Measurements from ENCODE around the gene USP24. TPM values are rescaled to one million over a fixed set of nuclear protein-coding genes. Genes with fewer than 3 reads are reported as not detected.
"Not testable (repeated sequence)": the region's sequence is repeated elsewhere in the genome, so short reads cannot be mapped to it uniquely, and the experiment has no call there.

Gene USP24
- total RNA-seq, 1 experiment from 2014 or later: 54.6 TPM

DNA sequence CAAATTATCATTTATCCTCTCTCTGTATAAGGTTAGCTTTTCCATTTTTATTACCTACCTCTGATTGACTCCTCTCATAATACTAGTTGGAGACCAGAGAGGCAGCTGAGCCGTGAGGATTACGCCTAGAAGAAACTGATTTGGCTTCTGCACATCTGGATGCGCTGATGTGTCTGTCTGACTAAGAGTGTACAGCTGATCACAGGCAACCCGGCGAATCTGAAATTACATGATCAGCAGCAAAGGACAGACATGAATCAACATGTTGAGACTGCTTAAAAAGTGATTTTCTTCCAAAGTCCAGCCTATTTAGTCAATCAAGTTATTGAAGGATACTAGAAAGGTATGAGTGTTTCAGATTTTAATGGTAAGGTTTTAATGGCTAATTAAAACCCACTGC, 94.6 kb downstream of the USP24 start:
- Histone ChIP-seq H3K9me3 (ENCODE audit: low read depth, low read length, poor library complexity, severe bottlenecking) (no peaks in the 10 kb centered on the region), H3K4me1 (ENCODE audit: insufficient read depth, low read length, poor library complexity, severe bottlenecking) (no peaks in the 10 kb centered on the region), H3K27me3 (replicated peaks; ENCODE audit: insufficient read depth, low read depth, low read length, poor library complexity) (no peaks in the 10 kb centered on the region), H3K27ac (ENCODE audit: low read depth, low read length, poor library complexity, severe bottlenecking) (no peak overlapping the region), H3K4me3 (ENCODE audit: low read depth, low read length, poor library complexity, severe bottlenecking) (no peak overlapping the region), H3K36me3 (ENCODE audit: insufficient read depth, low read length, poor library complexity, severe bottlenecking) (peaks cover 61% of the 10 kb centered on the region)
- BruUV-seq (replicated peaks): no TSS peak
- TF ChIP-seq, protein P1, sequence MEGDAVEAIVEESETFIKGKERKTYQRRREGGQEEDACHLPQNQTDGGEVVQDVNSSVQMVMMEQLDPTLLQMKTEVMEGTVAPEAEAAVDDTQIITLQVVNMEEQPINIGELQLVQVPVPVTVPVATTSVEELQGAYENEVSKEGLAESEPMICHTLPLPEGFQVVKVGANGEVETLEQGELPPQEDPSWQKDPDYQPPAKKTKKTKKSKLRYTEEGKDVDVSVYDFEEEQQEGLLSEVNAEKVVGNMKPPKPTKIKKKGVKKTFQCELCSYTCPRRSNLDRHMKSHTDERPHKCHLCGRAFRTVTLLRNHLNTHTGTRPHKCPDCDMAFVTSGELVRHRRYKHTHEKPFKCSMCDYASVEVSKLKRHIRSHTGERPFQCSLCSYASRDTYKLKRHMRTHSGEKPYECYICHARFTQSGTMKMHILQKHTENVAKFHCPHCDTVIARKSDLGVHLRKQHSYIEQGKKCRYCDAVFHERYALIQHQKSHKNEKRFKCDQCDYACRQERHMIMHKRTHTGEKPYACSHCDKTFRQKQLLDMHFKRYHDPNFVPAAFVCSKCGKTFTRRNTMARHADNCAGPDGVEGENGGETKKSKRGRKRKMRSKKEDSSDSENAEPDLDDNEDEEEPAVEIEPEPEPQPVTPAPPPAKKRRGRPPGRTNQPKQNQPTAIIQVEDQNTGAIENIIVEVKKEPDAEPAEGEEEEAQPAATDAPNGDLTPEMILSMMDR (conservative IDR thresholded peaks at IDR 0.05; ENCODE audit: low read depth, low read length): no peak
- TF ChIP-seq EZH2 (IDR thresholded peaks at IDR 0.05; ENCODE audit: borderline replicate concordance, low read depth, low read length, poor library complexity, severe bottlenecking): no peak
- DNase-seq (ENCODE audit: low spot score): no peak
- CTCF ChIA-PET: no interaction called here
- POLR2A ChIA-PET (ENCODE audit: low non-redundant PET): no interaction called here
- intact Hi-C loops (cut with micrococcal nuclease; ENCODE audit: unreplicated experiment): no loop called here

DNA sequence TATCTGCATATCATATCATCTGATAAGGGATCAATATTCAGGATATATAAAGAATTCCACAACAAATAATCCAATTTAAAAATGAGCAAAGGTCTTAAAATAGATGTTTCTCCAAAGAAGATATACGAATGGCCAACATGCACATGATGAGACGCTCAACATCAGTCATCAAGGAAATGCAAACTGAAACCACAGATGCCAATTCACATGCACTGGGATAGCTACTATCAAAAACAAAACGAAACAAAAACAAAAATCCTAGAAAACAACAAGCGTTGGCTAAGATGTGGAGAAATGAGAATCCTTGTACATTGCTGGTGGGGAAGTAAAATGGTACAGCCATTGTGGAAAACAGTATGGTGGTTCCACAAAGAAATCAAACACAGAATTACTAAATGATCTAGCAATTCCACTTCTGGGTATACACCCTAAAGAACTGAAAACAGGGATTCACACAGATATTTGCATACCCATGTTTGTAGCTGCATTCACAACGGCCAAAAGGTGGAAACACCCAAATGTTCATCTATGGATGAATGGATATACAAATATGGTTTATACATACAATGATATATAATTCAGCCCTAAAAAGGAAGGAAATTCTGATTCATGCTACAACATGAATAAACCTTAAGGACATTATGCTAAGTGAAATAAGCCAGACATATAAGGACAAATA, 96.4 kb downstream of the USP24 start:
- TF ChIP-seq, protein P1 (conservative IDR thresholded peaks at IDR 0.05; ENCODE audit: low read depth, low read length): no peak
- no peak for TF ChIP-seq EZH2 (IDR thresholded peaks at IDR 0.05; ENCODE audit: borderline replicate concordance, low read depth, low read length, poor library complexity, severe bottlenecking)
- Histone ChIP-seq H3K36me3 (ENCODE audit: insufficient read depth, low read length, poor library complexity, severe bottlenecking) (peaks cover 51% of the 10 kb centered on the region), H3K9me3 (ENCODE audit: low read depth, low read length, poor library complexity, severe bottlenecking) (no peaks in the 10 kb centered on the region), H3K27me3 (replicated peaks; ENCODE audit: insufficient read depth, low read depth, low read length, poor library complexity) (no peaks in the 10 kb centered on the region), H3K4me1 (ENCODE audit: insufficient read depth, low read length, poor library complexity, severe bottlenecking) (no peaks in the 10 kb centered on the region), H3K4me3 (ENCODE audit: low read depth, low read length, poor library complexity, severe bottlenecking) (no peak overlapping the region), H3K27ac (ENCODE audit: low read depth, low read length, poor library complexity, severe bottlenecking) (no peak overlapping the region)
- CTCF ChIA-PET: no interaction called here
- intact Hi-C loops (cut with micrococcal nuclease; ENCODE audit: unreplicated experiment): no loop called here
- POLR2A ChIA-PET (ENCODE audit: low non-redundant PET): no interaction called here
- no TSS peak for BruUV-seq (replicated peaks)
- DNase-seq (ENCODE audit: low spot score): no peak

DNA sequence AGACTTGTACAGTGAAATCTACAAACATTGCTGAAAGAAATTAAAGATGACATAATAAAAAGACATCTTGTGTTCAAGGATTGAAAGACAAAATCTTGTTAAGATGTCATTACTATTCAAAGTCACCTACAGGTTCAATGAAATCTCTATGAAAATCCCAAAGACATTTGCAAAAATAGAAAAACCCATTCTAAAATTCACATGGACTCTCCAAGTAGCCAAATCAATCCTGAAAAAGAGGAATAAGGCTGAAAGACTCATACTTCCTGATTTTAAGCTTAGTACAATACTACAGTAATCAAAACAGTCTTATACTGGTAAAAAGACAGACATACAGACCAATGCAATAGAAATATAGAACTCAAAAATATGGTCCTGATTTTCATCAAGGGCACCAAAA, 97.2 kb downstream of the USP24 start:
- Histone ChIP-seq H3K27ac (ENCODE audit: low read depth, low read length, poor library complexity, severe bottlenecking) (no peak overlapping the region), H3K36me3 (ENCODE audit: insufficient read depth, low read length, poor library complexity, severe bottlenecking) (peaks cover 46% of the 10 kb centered on the region), H3K4me1 (ENCODE audit: insufficient read depth, low read length, poor library complexity, severe bottlenecking) (no peaks in the 10 kb centered on the region), H3K9me3 (ENCODE audit: low read depth, low read length, poor library complexity, severe bottlenecking) (no peaks in the 10 kb centered on the region), H3K4me3 (ENCODE audit: low read depth, low read length, poor library complexity, severe bottlenecking) (no peak overlapping the region), H3K27me3 (replicated peaks; ENCODE audit: insufficient read depth, low read depth, low read length, poor library complexity) (no peaks in the 10 kb centered on the region)
- BruUV-seq (replicated peaks): no TSS peak
- intact Hi-C loops (cut with micrococcal nuclease; ENCODE audit: unreplicated experiment): no loop called here
- no peak for DNase-seq (ENCODE audit: low spot score)
- TF ChIP-seq, protein P1 (conservative IDR thresholded peaks at IDR 0.05; ENCODE audit: low read depth, low read length): no peak
- TF ChIP-seq EZH2 (IDR thresholded peaks at IDR 0.05; ENCODE audit: borderline replicate concordance, low read depth, low read length, poor library complexity, severe bottlenecking): no peak
- POLR2A ChIA-PET (ENCODE audit: low non-redundant PET): no interaction called here
- CTCF ChIA-PET: no interaction called here

DNA sequence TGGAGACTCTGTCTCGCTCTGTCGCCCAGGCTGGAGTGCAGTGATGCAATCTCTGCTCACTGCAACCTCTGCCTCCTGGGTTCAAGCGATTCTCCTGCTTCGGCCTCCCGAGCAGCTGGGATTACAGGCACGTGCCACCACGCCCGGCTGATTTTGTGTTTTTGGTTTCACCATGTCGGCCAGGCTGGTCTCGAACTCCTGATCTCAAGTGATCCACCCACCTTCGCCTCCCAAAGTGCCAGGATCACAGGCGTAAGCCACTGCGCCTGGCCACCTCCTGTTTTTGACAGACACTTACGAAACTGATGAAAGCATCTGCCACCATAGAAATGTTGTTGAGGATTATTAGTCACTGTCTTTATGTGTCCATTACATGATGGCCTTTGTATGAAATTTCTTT, 106.2 kb downstream of the USP24 start:
- H3K4me1 ChIP-seq (ENCODE audit: insufficient read depth, low read length, poor library complexity, severe bottlenecking); DNase-seq (ENCODE audit: low spot score); CTCF ChIA-PET; BruUV-seq (replicated peaks); H3K4me3 ChIP-seq (ENCODE audit: low read depth, low read length, poor library complexity, severe bottlenecking); intact Hi-C loops (cut with micrococcal nuclease; ENCODE audit: unreplicated experiment); H3K27ac ChIP-seq (ENCODE audit: low read depth, low read length, poor library complexity, severe bottlenecking); POLR2A ChIA-PET (ENCODE audit: low non-redundant PET); H3K9me3 ChIP-seq (ENCODE audit: low read depth, low read length, poor library complexity, severe bottlenecking); H3K27me3 ChIP-seq (replicated peaks; ENCODE audit: insufficient read depth, low read depth, low read length, poor library complexity): not testable (repeated sequence)
- H3K36me3 ChIP-seq (ENCODE audit: insufficient read depth, low read length, poor library complexity, severe bottlenecking): peaks cover 63% of the 10 kb centered on the region
